HG02884 (cell line): ENCODE measurements around the gene C10orf105.

Experiments used
- ATAC-seq: cut with Tn5 transposase; IDR thresholded peaks from one replicate; pipeline ENCODE4 v1.9.1; 2021; ENCODE audit warnings: mild to moderate bottlenecking, moderate library complexity; ENCODE audit not compliant: unreplicated experiment

C10orf105 gene, protein sequence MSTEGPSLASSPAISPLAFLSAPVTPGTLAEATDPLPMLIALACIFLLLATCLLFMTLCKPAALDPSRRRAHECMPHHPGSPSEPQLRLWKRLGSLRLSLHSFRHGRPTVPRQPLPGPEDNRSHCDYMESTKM

DNA sequence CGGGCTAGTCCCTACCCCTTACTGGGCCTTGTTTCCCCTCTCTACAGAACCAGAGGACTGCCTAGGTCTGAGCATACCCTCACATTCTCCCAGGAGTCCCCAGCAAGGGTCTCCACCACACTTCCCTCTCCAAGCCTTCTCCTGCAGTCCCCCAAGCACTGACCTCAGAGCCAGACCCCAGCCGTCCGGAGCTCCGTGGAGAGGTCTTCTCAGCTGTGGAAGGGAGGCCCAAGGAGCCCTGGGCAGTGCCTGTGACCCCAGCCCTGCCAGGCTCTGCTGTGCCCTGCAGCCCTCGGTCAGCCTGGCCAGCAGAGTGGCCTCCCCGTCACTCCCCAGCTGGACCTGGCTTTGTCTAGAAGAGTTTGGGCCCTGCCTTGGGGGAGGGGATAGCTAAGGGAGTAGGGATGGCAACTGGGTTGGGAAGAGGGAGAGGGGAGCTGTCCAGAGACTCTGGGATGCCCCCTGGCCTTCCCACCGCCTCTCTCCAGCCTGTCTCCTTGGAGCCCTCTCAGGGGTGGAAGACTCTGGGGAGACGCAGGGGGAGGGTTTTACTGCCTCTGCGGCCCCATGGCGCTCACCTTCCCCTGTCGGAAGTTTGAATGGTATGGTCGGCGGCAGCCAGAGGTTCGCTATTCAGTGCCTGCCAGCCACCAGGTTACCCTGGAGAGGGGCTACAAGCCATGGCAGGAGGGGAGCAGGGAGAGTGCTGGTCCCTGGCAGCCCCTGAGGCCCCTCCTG lies at the start of gene C10orf105:
C10orf105 (minus strand) TSS at position 315 of the 738 bp plus-strand sequence. CDS start 3,441 bp downstream, outside the sequence.
- ATAC-seq, result no peak

DNA sequence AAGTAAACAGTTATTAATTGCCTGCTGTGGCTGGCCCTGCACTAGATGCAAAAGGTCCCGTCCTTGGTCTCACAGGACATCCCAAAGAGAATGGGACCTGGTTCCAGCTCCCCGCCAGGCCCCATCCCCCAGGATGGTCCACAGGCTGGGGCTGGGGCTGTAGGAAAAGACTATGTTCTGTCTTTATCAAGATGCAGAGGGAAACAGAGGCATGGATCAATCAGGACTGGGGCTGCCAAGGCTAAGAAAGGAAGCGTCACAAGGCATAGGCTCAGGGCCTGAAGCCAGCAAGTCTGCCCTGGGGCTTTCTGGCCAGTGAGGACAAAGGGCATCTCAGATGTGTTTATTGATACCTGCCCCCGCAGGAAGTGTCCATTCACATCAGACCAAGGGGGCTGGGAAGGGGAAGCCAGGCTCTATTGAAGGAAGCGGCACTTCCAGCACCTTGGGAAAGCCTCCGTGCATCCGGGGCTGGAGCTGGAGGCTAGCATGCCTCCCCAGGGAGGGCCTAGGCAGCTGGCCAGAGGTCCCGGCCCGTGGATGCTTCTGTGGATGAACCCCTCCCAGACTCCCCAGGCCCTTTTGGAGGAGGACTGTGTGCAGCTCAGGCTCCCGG lies 48.0 kb upstream of the C10orf105 start:
- no peak for ATAC-seq

DNA sequence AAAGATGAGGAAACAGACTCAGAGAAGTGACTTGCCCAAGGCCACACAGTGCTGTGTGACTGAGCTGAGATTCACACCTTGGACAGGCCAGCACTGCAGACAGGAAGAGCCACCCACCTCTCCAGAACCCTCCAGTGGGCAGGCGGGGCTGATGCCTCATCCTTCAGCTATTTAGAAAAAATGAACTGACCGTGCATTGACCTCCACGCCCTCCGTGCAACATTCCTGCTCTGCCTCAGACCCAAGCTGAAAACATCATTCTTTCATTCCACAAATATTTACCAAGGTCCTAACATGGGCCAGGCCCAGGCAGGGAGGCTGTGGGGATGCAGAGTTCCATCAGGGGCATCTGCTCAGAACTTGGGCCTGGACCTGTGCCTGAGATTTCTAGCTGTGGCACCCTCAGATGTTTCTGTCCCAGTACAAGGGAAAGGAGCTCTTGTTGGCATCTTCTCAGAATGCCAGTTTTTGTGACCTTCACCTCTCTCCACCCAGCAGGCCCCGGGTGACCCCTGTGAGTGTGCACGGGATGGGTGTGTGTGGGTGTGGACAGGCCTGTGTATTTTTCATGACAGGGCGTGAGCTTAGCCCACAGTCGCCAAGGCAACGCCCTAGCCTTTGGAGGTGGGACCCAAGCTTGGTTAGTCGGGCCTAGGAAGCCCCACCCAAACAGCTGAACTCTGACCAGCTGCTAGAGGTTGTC lies 47.3 kb upstream of the C10orf105 start:
- no peak for ATAC-seq

- no peak for ATAC-seq
Observed at GRCh38 chr10:71765906-71766716, 46.5 kb upstream of the C10orf105 start.

DNA sequence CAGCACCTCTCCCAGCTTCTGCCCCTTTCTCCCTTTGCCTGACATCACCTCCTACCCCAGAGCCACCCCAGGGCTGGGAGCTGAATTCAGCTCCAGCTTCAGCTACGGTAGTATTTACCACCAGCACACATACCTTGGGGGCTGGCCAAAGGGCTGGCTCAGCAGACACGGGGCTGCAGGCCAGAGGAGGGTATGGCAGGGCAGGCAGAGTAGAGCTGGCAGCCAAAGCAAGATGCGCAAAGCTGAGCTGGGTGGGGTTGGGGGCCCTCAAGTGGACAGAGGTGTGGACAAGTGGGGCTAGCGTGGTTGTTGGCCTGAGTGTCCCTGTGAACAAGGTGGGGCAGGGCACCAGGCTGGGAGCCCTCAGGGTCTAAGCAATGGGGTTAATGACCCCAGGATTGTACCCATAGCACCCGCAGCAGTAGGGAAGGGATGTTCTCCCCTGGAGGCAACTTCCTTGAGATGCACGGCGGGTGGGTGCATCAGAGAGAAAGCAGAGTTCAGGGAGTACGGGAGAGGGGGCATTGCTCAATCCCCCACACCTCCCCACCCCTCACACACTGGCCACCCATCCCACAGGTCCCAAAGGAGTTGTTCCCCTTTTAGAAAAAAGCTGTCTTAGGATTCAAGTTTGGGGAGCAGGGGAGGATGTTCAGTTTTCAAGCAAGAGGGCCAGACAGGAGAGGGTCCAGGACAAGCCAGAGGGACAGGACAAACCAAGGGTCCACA lies 45.8 kb upstream of the C10orf105 start:
- no peak for ATAC-seq

DNA sequence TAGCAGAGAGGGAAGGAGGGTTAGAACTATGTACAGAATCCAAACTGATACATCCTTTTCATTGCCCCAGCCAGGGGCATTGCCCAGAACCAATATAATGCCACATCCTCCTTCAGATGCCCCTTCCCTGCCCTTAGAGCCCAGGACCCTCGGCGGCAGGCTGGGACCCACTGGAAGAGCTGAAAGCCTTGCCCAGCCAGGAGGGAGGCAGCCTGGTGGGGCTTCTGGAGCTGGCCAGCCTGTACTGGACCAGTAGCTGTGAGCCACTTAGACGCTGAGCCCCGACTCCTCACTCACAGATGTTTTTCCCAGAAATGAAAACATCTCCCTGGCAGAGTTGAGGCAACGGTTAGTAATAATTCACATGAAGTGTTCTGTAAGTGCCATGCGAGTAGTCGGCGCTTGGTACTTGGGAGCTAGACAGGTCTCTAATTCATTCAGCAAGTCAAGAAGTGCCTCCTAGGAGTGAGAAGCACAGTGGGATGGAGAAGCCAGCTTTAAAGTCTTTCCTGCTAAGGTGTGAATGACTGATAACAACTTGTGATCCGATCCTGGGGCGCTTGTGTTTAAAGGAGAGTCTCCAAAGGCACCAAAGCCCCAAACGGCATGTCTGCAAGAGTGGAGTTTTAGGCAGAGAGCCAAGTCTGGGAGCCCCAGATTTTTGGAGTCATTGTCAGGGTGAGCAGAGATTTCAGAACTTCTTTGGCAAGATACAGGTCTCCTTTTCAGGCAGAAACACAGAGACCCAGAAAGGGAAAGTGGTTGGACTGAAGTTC lies 44.0 kb upstream of the C10orf105 start:
- no peak for ATAC-seq

GRCh38 chr10:71762324-71762723 lies 42.7 kb upstream of the C10orf105 start:
- ATAC-seq, result no peak

DNA sequence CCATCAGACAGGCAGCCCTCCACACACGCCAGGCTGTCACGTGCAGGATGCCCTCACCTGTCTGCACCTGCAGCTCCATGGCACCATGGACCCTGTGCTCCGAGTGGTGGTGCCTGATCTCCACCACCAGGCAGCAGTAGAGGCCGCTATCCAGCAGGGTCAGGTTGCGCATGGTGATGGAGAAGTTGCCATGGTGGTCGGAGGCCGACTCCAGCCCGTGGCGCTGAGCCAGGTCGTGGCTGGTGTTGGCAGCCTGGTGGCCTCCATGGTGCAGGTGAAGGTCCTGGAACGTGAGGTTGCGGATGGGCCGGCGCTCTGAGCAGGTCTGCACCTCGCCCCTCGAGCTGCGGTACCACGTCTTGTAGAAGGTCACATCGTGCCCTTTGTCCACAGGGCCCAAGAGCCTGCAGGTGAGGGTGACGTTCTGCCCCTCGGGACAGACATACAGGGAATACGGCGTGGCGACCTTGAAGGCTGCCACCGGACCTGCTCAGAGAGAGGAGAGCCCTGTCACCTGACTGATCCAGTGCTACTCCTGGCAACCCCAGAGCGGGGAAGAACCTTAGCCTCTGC lies 42.0 kb upstream of the C10orf105 start:
- ATAC-seq, result no peak

DNA sequence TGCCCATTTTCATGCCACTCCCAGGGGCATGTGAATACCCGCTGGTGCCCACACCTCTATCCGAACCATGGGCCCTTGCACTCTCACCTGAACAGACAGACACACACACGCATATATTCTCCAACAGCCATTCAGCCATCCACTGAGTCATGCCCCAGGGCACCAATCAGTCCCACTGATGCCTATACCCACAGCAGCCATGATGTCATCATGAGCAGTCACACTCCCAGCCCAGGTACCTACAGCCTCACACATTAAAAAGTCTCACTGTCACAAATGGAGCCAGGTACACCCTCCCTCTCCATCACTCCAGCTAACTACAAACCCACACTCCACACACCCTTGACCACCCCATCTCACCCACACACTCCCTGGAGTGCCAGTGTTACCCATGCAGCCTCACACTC lies 41.5 kb upstream of the C10orf105 start:
- no peak for ATAC-seq

DNA sequence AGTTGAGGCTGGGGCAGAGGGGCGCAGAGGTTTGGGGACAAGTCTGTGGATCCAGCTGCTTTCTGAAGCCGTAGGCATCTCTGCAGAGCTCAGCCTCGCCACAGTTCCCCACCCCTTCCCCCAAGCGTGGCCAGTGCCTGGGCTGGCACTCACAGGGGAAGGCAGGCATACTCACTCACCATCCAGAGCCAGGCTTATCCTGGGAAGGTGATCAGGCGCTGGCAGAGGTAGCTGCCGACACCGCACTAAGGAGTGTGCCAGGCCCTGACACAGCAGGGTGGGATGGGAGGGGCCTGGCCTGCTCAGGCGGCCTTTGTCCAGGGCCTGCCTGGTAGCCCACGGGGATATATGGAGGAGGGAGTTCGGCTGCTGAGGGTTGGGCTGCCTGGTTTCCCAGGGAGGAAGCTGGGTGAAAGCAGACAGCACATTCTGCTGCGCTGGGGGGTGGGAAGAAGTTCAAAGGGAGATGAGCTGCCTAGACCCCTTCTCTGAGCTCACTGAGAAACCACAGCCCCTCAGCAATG lies 37.9 kb upstream of the C10orf105 start:
- ATAC-seq, result no peak

DNA sequence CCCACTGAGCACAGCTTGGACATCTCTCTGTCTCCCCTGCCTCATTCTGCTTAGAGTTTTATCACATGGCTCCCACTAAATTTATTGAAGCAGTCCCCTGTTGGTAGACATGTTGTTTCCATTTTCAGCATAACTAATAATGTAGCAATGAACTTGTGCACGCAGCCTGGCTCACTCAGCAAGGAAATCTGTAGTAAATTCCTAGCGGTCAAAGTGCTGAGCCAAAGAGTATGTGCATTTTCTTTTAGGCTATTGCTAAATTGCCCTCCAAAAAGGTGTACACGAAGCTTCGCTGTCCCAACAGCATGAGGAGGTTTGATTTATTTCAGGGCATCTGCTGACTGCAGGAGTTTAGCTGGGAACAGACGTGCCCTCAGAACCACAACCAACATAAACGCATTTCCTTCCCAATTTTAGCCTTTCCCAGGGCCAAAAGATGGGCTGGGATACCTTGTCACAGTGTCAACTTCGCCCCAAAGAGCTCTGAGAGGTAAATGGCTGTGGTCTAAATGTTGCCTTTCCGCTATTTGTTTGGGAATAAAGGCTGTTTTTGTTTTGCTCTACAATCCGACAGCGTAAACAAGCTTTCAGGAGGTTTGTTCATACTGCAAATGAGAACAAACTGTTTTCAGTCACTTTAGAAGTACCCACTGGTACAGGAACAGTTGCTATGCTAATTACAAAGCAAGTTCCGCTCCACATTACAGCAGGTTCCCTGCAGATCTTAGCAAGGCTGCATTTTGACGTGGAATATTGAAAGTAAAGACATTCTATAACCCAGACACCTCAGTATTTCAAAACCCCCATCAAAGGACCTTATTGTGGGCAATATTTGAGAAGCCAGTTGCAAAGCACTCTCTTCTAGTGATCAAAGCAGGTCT lies 37.0 kb upstream of the C10orf105 start:
- ATAC-seq, result no peak

DNA sequence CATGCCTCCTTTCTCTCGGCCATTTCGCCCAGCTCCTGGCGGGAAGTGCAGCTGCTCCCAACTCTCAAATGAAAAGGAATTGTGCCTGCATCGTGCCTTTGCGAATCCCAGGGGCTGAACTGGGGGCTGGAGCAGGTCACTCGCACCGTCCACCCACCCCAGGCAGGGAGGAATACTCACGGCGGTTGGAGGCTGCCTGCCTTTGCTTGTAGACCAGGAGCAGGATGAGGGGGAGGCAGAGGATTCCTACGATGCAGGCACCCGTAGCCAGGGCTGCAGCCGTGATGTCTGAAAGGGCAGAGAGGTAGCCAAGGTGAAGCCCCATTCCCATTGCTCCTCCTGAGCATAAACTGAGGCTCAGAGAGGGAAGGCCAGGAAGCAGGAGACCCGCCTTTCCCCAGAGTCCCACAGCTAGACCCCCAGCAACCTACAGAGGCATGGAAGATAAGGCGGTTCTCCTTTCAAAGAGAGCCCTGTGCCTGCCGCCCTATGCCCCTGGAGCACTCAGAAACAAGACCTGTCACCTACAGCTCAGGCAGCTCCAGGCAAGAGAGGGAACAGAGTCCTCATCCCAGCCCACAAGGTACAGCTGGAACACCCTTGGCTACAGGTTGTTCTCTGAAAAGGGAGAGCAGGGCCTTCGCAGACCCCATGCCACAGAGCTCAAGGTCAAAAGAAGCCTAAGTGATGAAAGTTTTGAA lies 35.8 kb upstream of the C10orf105 start:
- no peak for ATAC-seq

DNA sequence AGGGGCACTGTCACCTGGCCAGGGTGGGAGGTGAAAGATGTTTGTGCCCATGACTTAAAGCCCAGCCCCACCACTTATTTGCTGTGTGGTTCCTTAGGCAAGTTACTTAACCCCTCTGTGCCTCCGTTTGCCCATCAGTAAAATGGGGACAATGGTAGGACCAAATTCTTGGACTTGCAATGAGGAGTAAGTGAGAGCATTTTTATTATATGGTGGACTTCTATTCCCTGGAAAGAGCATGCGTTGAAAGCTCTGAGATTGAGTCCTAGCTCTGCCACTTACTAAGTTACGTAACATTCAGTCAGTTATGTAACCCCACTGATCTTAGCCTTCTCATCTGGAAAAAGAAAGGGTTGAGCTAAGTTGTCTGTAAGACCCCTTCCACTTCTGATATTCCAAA lies 35.0 kb upstream of the C10orf105 start:
- ATAC-seq, result no peak

DNA sequence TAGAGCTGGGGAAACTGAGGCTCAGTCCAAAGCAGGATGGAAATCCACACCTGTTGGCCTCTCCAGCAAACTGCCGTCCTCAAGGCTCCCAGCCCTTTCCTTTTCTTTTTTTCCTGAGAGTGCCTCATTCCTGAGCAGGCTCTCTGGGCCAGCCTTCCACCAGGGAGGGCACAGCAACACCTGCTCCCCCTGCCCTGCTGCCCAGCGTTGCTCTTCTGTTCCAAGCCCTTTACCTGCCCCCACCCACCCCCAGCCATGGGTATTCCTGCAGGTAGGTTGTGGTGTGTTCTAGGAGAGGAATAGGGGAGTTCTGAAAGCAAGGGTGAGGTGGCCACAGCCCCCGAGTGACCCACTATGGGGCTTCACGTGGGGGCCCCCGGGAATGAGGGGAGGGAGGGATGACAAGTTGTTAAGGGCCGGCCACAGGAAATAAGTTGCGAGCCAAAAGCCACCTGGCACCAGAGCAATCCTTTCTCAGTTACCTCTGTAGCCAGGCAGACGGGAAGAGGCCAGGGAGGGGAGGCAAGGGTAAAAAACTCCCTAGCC lies 34.5 kb upstream of the C10orf105 start:
- no peak for ATAC-seq

- no peak for ATAC-seq
Observed at GRCh38 chr10:71753091-71753959, 33.7 kb upstream of the C10orf105 start.
